Chondrocyte (in vitro differentiated cells): ENCODE results near the gene NAV2. TPM values are rescaled to one million over a fixed set of nuclear protein-coding genes. Genes with fewer than 3 reads are reported as not detected.

ENCODE experiments used
- DNase-seq: peaks from one replicate; pipeline ENCODE4 v3.0.0; 2021; ENCODE audit warnings: mixed read lengths, low spot score
- H3K27ac Mint-ChIP-seq: one replicate; pipeline ENCODE4 v1.8.0; 2021; ENCODE audit warnings: mild to moderate bottlenecking, moderate library complexity, mixed read lengths; ENCODE audit not compliant: unreplicated experiment
- H3K27me3 Mint-ChIP-seq: 2 replicates; pipeline ENCODE4 v1.8.0; 2021; ENCODE audit warnings: low read depth, mixed read lengths
- H3K36me3 Mint-ChIP-seq: 2 replicates; pipeline ENCODE4 v1.8.0; 2021; ENCODE audit warnings: low read depth, mixed read lengths
- H3K4me1 Mint-ChIP-seq: 2 replicates; pipeline ENCODE4 v1.8.0; 2021; ENCODE audit warnings: low read depth, mild to moderate bottlenecking, mixed read lengths
- H3K4me3 Mint-ChIP-seq: one replicate; pipeline ENCODE4 v1.8.0; 2021; ENCODE audit warnings: mild to moderate bottlenecking, moderate library complexity, mixed read lengths; ENCODE audit not compliant: unreplicated experiment
- H3K9me3 Mint-ChIP-seq: 2 replicates; pipeline ENCODE4 v1.8.0; 2021; ENCODE audit warnings: low read depth, mixed read lengths
- CTCF ChIP-seq: fragments of 200-600 bp; sonication (generic); IDR thresholded peaks from 2 replicates; pipeline ENCODE4 v1.5.0; 2021; ENCODE audit warnings: antibody characterized with exemption, mild to moderate bottlenecking, moderate library complexity
- total RNA-seq: library from RNA; stranded (reverse); gene quantifications from 3 replicates; pipeline ENCODE4 v1.2.1, GENCODE V29; 2021

NAV2 gene
- total RNA-seq, 1 donor from 2014 or later, result 87.0 TPM

- Mint-ChIP-seq H3K27ac (no peak overlapping the region), H3K4me3 (no peak overlapping the region), H3K4me1 (peaks cover 27% of the 10 kb centered on the region), H3K27me3 (no peaks in the 10 kb centered on the region), H3K9me3 (no peaks in the 10 kb centered on the region), H3K36me3 (peaks cover 53% of the 10 kb centered on the region)
- TF ChIP-seq CTCF, result no peak
- no peak for DNase-seq
Measured at GRCh38 chr11:20065406-20065805, 352.8 kb downstream of the NAV2 start.

GRCh38 chr11:20066013-20066782 is 353.6 kb downstream of the NAV2 start:
- H3K27me3 Mint-ChIP-seq, result no peaks in the 10 kb centered on the region
- no peaks in the 10 kb centered on the region for H3K9me3 Mint-ChIP-seq
- peaks cover 31% of the 10 kb centered on the region for H3K4me1 Mint-ChIP-seq
- H3K36me3 Mint-ChIP-seq, result peaks cover 54% of the 10 kb centered on the region
- H3K27ac Mint-ChIP-seq, result no peak overlapping the region
- no peak for TF ChIP-seq CTCF
- DNase-seq, result no peak
- H3K4me3 Mint-ChIP-seq, result no peak overlapping the region

- no peaks in the 10 kb centered on the region for H3K27me3 Mint-ChIP-seq
- no peak for TF ChIP-seq CTCF
- DNase-seq, result no peak
- peaks cover 31% of the 10 kb centered on the region for H3K4me1 Mint-ChIP-seq
- H3K27ac Mint-ChIP-seq, result peak overlapping the region; percentile 32
- H3K36me3 Mint-ChIP-seq, result peaks cover 56% of the 10 kb centered on the region
- no peaks in the 10 kb centered on the region for H3K9me3 Mint-ChIP-seq
- H3K4me3 Mint-ChIP-seq, result no peak overlapping the region
Measured at GRCh38 chr11:20066783-20067156, 354.1 kb downstream of the NAV2 start.

- no peaks in the 10 kb centered on the region for H3K27me3 Mint-ChIP-seq
- H3K4me3 Mint-ChIP-seq, result no peak overlapping the region
- H3K27ac Mint-ChIP-seq, result peak overlapping the region; percentile 27
- H3K36me3 Mint-ChIP-seq, result peaks cover 59% of the 10 kb centered on the region
- H3K9me3 Mint-ChIP-seq, result no peaks in the 10 kb centered on the region
- TF ChIP-seq CTCF, result no peak
- no peak for DNase-seq
- peaks cover 31% of the 10 kb centered on the region for H3K4me1 Mint-ChIP-seq
Measured at GRCh38 chr11:20067665-20068064, 355.0 kb downstream of the NAV2 start.

GRCh38 chr11:20068691-20069090 is 356.1 kb downstream of the NAV2 start:
- Mint-ChIP-seq H3K4me1 (peaks cover 34% of the 10 kb centered on the region), H3K27me3 (no peaks in the 10 kb centered on the region), H3K36me3 (peaks cover 66% of the 10 kb centered on the region), H3K4me3 (no peak overlapping the region), H3K9me3 (no peaks in the 10 kb centered on the region), H3K27ac (peak overlapping the region; percentile 50)
- TF ChIP-seq CTCF, result no peak
- DNase-seq, result no peak
